Erythroblast (primary cell): ENCODE results near the gene TLN1.
A peak's percentile ranks its signal among the peaks of the same experiment; 100 is the strongest.

ENCODE experiments used
- DNase-seq, 2 experiments: peaks; one replicate each; lab custom pipeline; 2025; lab: John Stamatoyannopoulos, UW
- GATA1 ChIP-seq: IDR thresholded peaks from 2 replicates; pipeline ENCODE4 v1.6.1; 2011; ENCODE audit warnings: low read depth, mild to moderate bottlenecking, control low read depth, low read length, moderate library complexity
- POLR2A ChIP-seq: IDR thresholded peaks from 2 replicates; pipeline ENCODE4 v1.6.1; 2011; ENCODE audit warnings: mild to moderate bottlenecking, low read length

TLN1 gene, protein sequence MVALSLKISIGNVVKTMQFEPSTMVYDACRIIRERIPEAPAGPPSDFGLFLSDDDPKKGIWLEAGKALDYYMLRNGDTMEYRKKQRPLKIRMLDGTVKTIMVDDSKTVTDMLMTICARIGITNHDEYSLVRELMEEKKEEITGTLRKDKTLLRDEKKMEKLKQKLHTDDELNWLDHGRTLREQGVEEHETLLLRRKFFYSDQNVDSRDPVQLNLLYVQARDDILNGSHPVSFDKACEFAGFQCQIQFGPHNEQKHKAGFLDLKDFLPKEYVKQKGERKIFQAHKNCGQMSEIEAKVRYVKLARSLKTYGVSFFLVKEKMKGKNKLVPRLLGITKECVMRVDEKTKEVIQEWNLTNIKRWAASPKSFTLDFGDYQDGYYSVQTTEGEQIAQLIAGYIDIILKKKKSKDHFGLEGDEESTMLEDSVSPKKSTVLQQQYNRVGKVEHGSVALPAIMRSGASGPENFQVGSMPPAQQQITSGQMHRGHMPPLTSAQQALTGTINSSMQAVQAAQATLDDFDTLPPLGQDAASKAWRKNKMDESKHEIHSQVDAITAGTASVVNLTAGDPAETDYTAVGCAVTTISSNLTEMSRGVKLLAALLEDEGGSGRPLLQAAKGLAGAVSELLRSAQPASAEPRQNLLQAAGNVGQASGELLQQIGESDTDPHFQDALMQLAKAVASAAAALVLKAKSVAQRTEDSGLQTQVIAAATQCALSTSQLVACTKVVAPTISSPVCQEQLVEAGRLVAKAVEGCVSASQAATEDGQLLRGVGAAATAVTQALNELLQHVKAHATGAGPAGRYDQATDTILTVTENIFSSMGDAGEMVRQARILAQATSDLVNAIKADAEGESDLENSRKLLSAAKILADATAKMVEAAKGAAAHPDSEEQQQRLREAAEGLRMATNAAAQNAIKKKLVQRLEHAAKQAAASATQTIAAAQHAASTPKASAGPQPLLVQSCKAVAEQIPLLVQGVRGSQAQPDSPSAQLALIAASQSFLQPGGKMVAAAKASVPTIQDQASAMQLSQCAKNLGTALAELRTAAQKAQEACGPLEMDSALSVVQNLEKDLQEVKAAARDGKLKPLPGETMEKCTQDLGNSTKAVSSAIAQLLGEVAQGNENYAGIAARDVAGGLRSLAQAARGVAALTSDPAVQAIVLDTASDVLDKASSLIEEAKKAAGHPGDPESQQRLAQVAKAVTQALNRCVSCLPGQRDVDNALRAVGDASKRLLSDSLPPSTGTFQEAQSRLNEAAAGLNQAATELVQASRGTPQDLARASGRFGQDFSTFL (N-terminal part only)

DNA sequence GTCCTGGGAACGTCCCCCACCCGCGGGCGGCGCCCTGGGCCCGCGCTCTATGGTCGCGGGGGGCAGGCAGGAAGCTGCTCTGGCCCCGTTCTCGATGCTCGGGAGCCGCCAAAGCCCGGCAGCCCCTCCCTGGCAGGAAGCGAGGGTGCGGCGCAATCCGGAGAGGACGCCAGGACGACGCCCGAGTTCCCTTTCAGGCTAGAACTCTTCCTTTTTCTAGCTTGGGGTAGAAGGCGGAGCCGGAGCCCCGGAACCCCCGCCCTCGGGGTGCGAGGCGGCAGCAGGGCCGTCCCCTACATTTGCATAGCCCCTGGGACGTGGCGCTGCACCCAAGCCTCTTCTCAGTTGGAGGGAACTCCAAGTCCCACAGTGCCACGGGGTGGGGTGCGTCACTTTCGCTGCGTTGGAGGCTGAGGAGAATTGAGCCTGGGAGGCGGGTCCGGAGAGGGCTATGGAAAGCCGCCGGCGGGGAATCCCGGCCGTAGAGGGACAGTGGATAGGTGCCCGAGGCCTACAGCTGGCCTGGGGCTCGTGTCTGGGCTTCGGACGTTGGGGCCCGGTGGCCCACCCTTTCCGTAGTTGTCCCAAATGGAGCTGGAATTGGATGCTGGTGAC is at the start of gene TLN1, which contains the start of gene CREB3:
TSS of gene TLN1 (minus strand) at position 11 of the 615 bp plus-strand sequence. CDS start 6,501 bp downstream, outside the sequence.
TSS of gene CREB3 (plus strand) at position 482 of the 615 bp plus-strand sequence. CDS start at position 589, 107 bp downstream.
- DNase-seq, result peak; percentile 96 to 97
- TF ChIP-seq POLR2A (peak; percentile 76), GATA1 (no peak)

DNA sequence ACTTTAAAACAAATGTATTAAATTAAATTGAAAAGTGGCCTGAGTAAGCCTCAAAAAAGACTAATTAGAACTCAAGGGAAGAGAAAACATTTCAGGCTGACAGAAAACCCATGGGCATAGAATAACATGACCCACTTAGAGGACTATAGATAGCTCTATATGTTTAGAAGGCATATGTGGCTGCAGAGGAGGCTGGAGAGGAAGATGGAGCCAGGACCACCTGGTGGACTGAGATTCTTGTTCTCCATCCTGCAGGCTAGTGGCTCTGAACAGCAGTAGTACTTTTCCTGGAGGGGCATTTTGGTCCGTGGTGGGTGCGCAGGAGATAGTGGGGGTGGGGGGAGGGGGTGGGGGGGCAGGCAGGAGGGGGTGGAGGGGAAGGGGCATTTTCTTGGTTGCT is 49.1 kb upstream of the TLN1 start:
- TF ChIP-seq GATA1, result no peak
- no peak for TF ChIP-seq POLR2A
- DNase-seq, result no peak

DNA sequence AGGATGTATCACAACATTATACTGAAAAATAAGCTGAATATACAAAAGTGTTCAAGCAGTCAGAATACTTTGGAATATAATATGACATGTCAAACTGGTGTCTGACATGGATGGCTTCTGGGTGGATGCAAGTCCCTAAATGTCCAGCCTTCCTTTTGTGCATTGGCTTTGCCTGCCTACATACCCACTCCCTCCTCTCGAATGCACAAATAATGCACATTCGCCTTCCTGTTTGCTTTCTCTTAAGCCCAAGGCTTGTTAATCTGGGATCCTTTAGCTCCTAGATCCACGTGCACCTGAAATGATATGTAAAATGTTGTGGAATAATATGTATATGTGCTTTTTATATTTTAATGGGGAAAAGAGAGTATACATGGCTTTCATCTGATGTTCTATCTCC is 46.5 kb upstream of the TLN1 start:
- no peak for TF ChIP-seq POLR2A
- TF ChIP-seq GATA1, result no peak
- DNase-seq, result no peak

DNA sequence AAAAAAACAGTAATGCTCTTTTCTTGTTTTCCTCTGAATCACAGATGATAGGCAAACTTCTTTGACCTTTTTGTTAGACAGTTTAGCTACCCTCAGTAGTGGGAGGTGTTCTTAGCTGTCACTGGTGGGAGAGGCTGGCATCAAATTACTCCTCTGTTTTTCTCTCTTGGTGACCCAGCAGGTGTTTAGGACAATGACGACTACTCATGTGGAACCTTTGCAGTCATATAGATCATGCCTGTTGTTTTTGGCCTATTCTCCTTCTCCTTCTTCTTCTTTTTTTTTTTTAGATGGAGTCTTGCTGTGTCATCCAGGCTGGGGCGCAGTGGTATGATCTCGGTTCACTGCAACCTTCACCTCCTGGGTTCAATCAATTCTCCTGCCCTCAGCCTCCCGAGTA is 44.0 kb upstream of the TLN1 start:
- no peak for DNase-seq
- TF ChIP-seq GATA1 (no peak), POLR2A (no peak)

DNA sequence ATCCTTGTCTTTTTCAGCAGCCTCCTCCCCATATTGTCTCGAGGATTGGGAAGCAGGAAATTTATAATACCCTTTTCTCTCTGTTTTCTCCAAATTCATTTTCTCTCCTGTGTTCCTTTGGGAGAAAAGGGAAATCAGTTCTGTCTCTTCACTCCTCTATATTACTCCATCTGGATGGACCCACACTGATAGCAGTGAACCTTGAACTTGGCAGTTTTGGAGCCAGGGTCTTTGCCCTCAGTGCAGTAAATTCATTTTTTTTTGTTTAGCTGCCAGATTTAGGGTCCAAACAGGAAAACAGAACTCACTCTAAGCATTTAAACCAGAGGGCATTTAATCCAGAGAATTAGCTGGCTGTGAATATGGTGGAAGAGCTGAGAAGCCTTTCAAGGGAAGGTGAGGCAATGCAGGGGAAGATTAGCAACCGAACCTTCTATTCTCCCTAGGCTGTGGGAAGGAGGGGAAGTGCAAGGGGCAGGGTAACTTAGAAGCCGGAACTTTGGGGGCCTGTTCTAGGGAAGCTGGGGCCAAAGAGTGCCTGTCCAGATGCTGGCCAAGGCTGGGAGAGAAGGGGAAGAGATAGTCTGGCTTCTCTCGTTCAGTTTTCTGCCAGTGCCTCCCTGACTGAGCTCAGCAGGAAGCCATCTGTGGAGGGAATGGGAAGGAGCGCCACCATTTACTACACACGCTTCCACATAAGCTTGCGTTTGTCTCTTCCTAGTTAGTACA is 43.1 kb upstream of the TLN1 start:
- no peak for DNase-seq
- no peak for TF ChIP-seq GATA1

DNA sequence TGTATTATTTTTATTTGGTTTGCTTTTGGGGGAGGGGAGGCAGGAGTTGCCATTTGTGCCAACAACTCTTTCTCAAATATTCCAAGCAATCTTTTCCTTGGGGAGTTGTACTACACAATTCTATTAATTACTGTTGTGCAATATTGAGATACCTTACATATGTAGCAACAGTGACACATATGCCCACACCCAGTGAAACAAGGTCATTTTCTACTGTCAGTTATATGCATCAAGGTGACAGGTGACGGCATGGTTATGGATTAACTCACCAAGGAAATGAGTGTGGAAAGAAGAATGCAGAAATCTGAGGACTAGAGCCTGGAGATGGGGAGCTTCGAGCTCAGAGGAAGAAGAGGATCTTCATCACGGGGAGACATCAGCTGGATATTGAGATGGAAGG is 39.9 kb upstream of the TLN1 start:
- no peak for DNase-seq
- TF ChIP-seq GATA1 (no peak), POLR2A (no peak)

DNA sequence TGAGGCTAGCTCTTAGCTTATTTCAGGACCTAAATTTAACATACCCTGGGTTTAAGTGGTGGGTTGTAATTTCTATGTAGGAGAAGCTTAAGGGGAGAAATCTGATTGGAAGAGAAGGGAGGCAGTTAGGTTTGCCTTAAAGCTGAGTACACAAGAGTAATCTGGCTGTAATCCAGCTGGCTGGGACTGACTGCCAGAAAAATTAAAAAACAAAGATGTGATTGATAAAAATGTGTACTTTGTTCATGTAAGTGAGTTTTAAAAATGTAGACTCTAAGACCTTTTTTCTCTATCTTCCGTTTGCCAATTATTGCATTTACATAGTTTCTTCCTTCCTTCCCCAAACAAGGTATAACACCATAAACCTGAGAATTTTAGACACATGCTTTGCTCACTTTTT is 39.5 kb upstream of the TLN1 start:
- TF ChIP-seq GATA1 (no peak), POLR2A (no peak)
- DNase-seq, result peak; percentile 27 to 50

DNA sequence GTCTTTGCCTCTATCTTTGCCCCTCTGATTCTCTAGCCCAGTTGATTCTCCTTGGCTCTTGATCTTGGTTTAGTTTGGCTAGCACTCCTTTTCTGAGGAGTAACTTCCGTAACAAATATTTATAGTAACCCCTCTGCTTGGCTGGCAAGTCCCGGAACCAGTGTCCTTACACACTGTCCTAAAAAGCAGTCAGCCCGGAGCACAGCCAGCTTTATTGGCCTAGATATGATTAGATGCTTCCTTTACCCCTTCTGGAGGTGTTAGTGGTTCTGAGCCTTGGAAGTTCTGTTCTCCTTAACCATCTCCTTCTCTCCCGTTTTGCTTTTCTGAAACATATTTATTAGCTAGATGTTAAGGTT is 39.1 kb upstream of the TLN1 start:
- DNase-seq, result no peak
- TF ChIP-seq POLR2A (no peak), GATA1 (no peak)

DNA sequence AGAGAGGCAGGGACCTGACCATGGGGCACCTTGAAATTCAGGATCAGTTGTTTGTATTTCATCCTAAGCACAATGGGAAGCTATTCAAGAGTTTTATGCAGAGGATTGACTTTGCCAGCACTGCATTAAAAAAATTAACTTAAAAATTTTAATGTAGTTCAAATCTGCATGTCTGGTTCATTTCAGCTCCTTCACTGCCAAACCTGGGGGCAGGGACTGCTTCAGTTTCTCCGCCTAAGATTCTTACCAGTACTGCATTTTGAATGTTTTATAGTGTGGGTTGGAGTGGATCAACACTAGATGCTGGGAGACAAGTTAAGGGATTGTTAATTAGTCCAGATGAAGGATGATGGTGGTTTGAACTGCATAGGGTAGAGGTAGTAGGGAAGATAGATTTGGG is 37.8 kb upstream of the TLN1 start:
- DNase-seq, result no peak
- TF ChIP-seq GATA1 (no peak), POLR2A (no peak)

DNA sequence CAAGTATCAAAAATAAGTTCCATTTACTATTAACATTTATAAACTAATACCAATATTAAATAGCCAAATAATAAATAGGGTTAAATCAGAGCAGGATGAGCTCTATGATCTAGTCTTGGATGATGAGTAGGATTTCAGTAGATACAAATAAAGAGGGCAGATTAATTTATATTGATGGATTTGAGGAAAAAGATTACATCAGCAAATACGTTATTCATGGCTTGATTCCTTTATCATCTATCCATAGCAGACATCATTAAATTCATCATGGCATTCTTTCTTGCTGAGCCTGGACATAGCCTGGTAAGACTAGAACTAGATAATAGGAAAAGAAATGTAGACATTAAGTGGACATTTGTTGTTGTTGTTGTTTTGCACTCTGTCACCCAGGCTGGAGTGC is 35.5 kb upstream of the TLN1 start:
- DNase-seq, result no peak
- TF ChIP-seq POLR2A (no peak), GATA1 (no peak)

DNA sequence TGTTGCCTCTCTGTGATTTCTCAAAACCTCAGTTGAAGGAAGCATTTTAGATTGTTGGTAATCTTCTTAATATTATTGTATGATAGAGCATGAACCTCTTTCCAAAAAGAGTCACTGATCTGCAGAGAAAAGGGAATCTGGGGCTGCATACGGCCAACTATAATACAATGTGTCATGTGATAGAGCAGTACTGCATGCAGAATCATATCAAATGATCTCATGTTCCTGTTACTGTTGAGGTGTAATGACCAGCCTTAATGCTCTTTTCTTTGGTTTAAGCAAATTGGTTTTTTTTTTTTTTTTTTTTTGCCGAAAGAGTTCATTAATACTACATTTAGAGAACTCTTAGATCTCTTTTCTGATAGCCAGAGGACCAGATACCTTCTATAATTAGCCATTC is 35.0 kb upstream of the TLN1 start:
- no peak for DNase-seq
- no peak for TF ChIP-seq POLR2A
- no peak for TF ChIP-seq GATA1

DNA sequence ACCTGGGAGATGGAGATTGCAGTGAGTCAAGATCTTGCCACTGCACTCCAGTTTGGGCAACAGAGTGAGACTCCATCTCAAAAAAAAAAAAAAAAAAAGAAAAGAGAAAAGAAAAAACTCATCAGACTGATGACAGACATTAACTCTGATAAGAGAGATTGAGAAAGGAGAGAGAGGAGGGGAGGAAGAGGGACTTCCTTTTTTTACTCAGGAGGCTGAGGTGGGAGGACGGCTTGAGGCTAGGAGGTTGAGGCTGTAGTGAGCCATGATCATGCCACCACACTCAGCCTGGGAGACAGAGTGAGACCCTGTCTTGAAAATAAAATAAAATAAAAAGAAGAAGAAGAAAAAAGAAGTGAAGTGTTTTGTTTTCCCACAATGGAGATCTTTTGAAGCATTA is 31.8 kb upstream of the TLN1 start:
- DNase-seq, result no peak
- TF ChIP-seq POLR2A, result no peak
- no peak for TF ChIP-seq GATA1

DNA sequence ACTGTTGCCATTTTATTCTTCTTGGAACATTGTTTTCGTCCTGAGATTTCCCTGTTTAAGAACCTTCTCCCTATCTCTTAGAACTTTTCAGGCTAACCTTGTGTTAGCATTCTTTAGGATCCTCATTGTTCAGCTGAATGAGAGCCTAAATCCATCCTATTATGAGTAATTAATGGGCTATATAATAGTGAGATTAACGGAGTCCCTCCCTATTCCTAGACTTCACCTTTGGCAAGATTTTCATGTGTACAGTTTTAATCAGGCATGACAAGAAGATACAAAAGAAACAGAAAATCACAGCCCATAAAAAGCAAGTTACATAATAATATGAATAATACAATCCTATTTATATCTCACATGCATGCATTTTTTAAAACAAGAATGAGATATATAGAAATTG is 31.2 kb upstream of the TLN1 start:
- no peak for DNase-seq
- no peak for TF ChIP-seq GATA1
- TF ChIP-seq POLR2A, result no peak
